Liver (tissue), 3 donors: ENCODE measurements around the gene ADARB1.

Experiments used
- EGR1 ChIP-seq, 2 donors: IDR thresholded peaks; 2 replicates each; pipeline ENCODE4 v1.6.1; 2016 to 2018; ENCODE audit warnings: antibody characterized with exemption in 2 of 2, low read depth in 2 of 2
- FOXA2 ChIP-seq: IDR thresholded peaks from 2 replicates; pipeline ENCODE4 v1.6.1; 2016; ENCODE audit warnings: antibody characterized with exemption
- GABPA ChIP-seq, 2 donors: IDR thresholded peaks in 1 of 2; conservative IDR thresholded peaks in 1 of 2; 2 replicates each; pipeline ENCODE4 v1.6.1; 2016; ENCODE audit warnings: antibody characterized with exemption in 2 of 2, mild to moderate bottlenecking in 1 of 2, moderate library complexity in 1 of 2
- HNF4G ChIP-seq: IDR thresholded peaks from 2 replicates; pipeline ENCODE4 v1.6.1; 2016; ENCODE audit warnings: antibody characterized with exemption
- JUND ChIP-seq, 2 donors: IDR thresholded peaks; 2 replicates each; pipeline ENCODE4 v1.6.1; 2016; ENCODE audit warnings: antibody characterized with exemption in 2 of 2
- RAD21 ChIP-seq, 2 donors: IDR thresholded peaks; 2 replicates each; pipeline ENCODE4 v1.6.1; 2016; ENCODE audit warnings: antibody characterized with exemption in 2 of 2, mild to moderate bottlenecking in 2 of 2
- RXRA ChIP-seq, 2 donors: IDR thresholded peaks; 2 replicates each; pipeline ENCODE4 v1.6.1; 2017 to 2018; ENCODE audit warnings: antibody characterized with exemption in 2 of 2, mild to moderate bottlenecking in 1 of 2
- TAF1 ChIP-seq: conservative IDR thresholded peaks from 2 replicates; pipeline ENCODE4 v1.6.1; 2016; ENCODE audit warnings: antibody characterized with exemption, mild to moderate bottlenecking
- YY1 ChIP-seq: IDR thresholded peaks from 2 replicates; pipeline ENCODE4 v1.6.1; 2016; ENCODE audit warnings: antibody characterized with exemption, mild to moderate bottlenecking
- TF ChIP-seq, protein P1 (sequence below): fragments of 150-350 bp; IDR thresholded peaks from 2 replicates; pipeline ENCODE4 v1.5.1; 2017; ENCODE audit warnings: improper control_type of control experiment, low read depth, low read length; ENCODE audit not compliant: missing input control
- TF ChIP-seq, protein P2 (sequence below): IDR thresholded peaks from 2 replicates; pipeline ENCODE4 v1.6.1; 2016; ENCODE audit warnings: antibody characterized with exemption
- TF ChIP-seq, protein P3 (sequence below): IDR thresholded peaks from 2 replicates; pipeline ENCODE4 v1.6.1; 2016; ENCODE audit warnings: antibody characterized with exemption
- TF ChIP-seq, protein P4 (sequence below): IDR thresholded peaks from 2 replicates; pipeline ENCODE4 v1.6.1; 2016; ENCODE audit warnings: antibody characterized with exemption
- TF ChIP-seq, protein P5 (sequence below): IDR thresholded peaks from 2 replicates; pipeline ENCODE4 v1.6.1; 2016; ENCODE audit warnings: antibody characterized with exemption, mild to moderate bottlenecking
- donor health status: healthy.
- donor health status: healthy.

DNA sequence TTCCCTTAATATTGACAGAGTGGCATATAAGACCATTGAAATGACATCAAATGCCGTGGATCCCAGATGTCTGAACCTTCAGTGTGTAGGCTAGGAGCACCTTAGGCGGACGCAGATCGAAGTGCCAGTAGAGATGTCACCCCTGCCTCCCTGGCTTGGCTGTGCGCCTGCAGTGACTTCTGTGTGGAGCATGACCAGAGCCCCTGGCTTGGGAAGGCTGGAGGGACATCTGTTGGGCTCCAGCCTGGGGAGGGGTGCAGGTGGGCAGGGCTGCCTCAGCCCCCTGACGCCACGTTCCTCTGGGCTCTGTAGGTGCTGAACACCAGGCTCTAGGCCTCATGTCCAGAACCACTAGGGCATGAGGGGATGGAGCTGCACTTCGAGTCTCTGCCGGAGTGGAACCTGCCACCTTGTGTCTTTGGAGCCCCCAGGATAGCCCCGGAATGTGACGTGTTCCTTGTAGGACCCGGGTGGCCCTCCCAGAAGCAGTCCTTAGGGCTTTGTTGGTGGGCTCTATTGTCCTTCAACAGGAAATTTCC is 103.8 kb downstream of the ADARB1 start:
- TF ChIP-seq, protein P1, sequence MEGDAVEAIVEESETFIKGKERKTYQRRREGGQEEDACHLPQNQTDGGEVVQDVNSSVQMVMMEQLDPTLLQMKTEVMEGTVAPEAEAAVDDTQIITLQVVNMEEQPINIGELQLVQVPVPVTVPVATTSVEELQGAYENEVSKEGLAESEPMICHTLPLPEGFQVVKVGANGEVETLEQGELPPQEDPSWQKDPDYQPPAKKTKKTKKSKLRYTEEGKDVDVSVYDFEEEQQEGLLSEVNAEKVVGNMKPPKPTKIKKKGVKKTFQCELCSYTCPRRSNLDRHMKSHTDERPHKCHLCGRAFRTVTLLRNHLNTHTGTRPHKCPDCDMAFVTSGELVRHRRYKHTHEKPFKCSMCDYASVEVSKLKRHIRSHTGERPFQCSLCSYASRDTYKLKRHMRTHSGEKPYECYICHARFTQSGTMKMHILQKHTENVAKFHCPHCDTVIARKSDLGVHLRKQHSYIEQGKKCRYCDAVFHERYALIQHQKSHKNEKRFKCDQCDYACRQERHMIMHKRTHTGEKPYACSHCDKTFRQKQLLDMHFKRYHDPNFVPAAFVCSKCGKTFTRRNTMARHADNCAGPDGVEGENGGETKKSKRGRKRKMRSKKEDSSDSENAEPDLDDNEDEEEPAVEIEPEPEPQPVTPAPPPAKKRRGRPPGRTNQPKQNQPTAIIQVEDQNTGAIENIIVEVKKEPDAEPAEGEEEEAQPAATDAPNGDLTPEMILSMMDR, result no peak
- TF ChIP-seq GABPA (IDR thresholded peaks at IDR 0.05 in 1 of 2, conservative IDR thresholded peaks at IDR 0.05 in 1 of 2), result no peak
- TF ChIP-seq, protein P2, sequence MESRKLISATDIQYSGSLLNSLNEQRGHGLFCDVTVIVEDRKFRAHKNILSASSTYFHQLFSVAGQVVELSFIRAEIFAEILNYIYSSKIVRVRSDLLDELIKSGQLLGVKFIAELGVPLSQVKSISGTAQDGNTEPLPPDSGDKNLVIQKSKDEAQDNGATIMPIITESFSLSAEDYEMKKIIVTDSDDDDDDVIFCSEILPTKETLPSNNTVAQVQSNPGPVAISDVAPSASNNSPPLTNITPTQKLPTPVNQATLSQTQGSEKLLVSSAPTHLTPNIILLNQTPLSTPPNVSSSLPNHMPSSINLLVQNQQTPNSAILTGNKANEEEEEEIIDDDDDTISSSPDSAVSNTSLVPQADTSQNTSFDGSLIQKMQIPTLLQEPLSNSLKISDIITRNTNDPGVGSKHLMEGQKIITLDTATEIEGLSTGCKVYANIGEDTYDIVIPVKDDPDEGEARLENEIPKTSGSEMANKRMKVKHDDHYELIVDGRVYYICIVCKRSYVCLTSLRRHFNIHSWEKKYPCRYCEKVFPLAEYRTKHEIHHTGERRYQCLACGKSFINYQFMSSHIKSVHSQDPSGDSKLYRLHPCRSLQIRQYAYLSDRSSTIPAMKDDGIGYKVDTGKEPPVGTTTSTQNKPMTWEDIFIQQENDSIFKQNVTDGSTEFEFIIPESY, result no peak
- no peak for TF ChIP-seq RXRA (IDR thresholded peaks at IDR 0.05)
- TF ChIP-seq, protein P3, sequence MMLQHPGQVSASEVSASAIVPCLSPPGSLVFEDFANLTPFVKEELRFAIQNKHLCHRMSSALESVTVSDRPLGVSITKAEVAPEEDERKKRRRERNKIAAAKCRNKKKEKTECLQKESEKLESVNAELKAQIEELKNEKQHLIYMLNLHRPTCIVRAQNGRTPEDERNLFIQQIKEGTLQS, result no peak
- TF ChIP-seq JUND (IDR thresholded peaks at IDR 0.05), result no peak
- no peak for TF ChIP-seq TAF1
- no peak for TF ChIP-seq FOXA2
- TF ChIP-seq, protein P4, sequence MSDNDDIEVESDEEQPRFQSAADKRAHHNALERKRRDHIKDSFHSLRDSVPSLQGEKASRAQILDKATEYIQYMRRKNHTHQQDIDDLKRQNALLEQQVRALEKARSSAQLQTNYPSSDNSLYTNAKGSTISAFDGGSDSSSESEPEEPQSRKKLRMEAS, result no peak
- TF ChIP-seq YY1, result no peak
- TF ChIP-seq, protein P5, sequence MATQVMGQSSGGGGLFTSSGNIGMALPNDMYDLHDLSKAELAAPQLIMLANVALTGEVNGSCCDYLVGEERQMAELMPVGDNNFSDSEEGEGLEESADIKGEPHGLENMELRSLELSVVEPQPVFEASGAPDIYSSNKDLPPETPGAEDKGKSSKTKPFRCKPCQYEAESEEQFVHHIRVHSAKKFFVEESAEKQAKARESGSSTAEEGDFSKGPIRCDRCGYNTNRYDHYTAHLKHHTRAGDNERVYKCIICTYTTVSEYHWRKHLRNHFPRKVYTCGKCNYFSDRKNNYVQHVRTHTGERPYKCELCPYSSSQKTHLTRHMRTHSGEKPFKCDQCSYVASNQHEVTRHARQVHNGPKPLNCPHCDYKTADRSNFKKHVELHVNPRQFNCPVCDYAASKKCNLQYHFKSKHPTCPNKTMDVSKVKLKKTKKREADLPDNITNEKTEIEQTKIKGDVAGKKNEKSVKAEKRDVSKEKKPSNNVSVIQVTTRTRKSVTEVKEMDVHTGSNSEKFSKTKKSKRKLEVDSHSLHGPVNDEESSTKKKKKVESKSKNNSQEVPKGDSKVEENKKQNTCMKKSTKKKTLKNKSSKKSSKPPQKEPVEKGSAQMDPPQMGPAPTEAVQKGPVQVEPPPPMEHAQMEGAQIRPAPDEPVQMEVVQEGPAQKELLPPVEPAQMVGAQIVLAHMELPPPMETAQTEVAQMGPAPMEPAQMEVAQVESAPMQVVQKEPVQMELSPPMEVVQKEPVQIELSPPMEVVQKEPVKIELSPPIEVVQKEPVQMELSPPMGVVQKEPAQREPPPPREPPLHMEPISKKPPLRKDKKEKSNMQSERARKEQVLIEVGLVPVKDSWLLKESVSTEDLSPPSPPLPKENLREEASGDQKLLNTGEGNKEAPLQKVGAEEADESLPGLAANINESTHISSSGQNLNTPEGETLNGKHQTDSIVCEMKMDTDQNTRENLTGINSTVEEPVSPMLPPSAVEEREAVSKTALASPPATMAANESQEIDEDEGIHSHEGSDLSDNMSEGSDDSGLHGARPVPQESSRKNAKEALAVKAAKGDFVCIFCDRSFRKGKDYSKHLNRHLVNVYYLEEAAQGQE, result no peak
- TF ChIP-seq EGR1 (IDR thresholded peaks at IDR 0.05; ENCODE audit: low read depth in 2 of 2), result no peak
- no peak for TF ChIP-seq RAD21 (IDR thresholded peaks at IDR 0.05)
- TF ChIP-seq HNF4G, result no peak
